Stimulated activated CD4-positive, alpha-beta T cell treated with anti-CD3 and anti-CD28 coated beads, Interleukin-4, amount 100 ng/mL, for 1 hour (primary cell): Measurements from ENCODE around the gene NTMT2.
"Not testable (repeated sequence)": the region's sequence is repeated elsewhere in the genome, so short reads cannot be mapped to it uniquely, and the experiment has no call there.

ENCODE experiments used
- DNase-seq: peaks from one replicate; pipeline ENCODE4 v3.0.0-alpha.2; 2020

Gene NTMT2

GRCh38 chr1:170162459-170163246 lies 16.9 kb downstream of the NTMT2 start:
- DNase-seq, result no peak

- DNase-seq, result no peak
Observed at GRCh38 chr1:170164103-170164763, 18.5 kb downstream of the NTMT2 start.

GRCh38 chr1:170166518-170167180 lies 20.9 kb downstream of the NTMT2 start:
- DNase-seq, result no peak

- DNase-seq, result no peak
Observed at GRCh38 chr1:170168265-170168664, 22.5 kb downstream of the NTMT2 start.

- DNase-seq, result not testable (repeated sequence)
Observed at GRCh38 chr1:170170513-170170912, 24.8 kb downstream of the NTMT2 start.

- DNase-seq, result no peak
Observed at GRCh38 chr1:170174395-170174794, 28.6 kb downstream of the NTMT2 start.

- DNase-seq, result no peak
Observed at GRCh38 chr1:170175041-170175440, 29.3 kb downstream of the NTMT2 start.

- no peak for DNase-seq
Observed at GRCh38 chr1:170175484-170175883, 29.7 kb downstream of the NTMT2 start.

- DNase-seq, result no peak
Observed at GRCh38 chr1:170176772-170177171, 31.0 kb downstream of the NTMT2 start.

- no peak for DNase-seq
Observed at GRCh38 chr1:170182442-170182841, 36.7 kb downstream of the NTMT2 start.

GRCh38 chr1:170192546-170192945 lies 46.8 kb downstream of the NTMT2 start:
- no peak for DNase-seq

GRCh38 chr1:170194451-170194850 lies 48.7 kb downstream of the NTMT2 start:
- no peak for DNase-seq

- no peak for DNase-seq
Observed at GRCh38 chr1:170196490-170197236, 50.9 kb downstream of the NTMT2 start.

GRCh38 chr1:170198090-170198489 lies 52.3 kb downstream of the NTMT2 start:
- no peak for DNase-seq

GRCh38 chr1:170198584-170198983 lies 52.8 kb downstream of the NTMT2 start:
- DNase-seq, result no peak

- no peak for DNase-seq
Observed at GRCh38 chr1:170200161-170200560, 54.4 kb downstream of the NTMT2 start.

- DNase-seq, result no peak
Observed at GRCh38 chr1:170200621-170201397, 55.0 kb downstream of the NTMT2 start.

- DNase-seq, result no peak
Observed at GRCh38 chr1:170203693-170204092, 57.9 kb downstream of the NTMT2 start.

GRCh38 chr1:170204121-170204520 lies 58.4 kb downstream of the NTMT2 start:
- no peak for DNase-seq

- DNase-seq, result no peak
Observed at GRCh38 chr1:170205301-170205700, 59.5 kb downstream of the NTMT2 start.

GRCh38 chr1:170209125-170209524 lies 63.4 kb downstream of the NTMT2 start:
- no peak for DNase-seq

- no peak for DNase-seq
Observed at GRCh38 chr1:170210142-170210541, 64.4 kb downstream of the NTMT2 start.
